Measurements from ENCODE around the gene IRF4. TPM values are rescaled to one million over a fixed set of nuclear protein-coding genes. Genes with fewer than 3 reads are reported as not detected.

The IRF4 gene
- total RNA-seq, 2 experiments from 2014 or later, result 409 to 439 TPM

GRCh38 chr6:408599-409102 is 17.1 kb downstream of the IRF4 start:
- ATAC-seq (no peak), DNase-seq (no peak)
- no peaks in the 10 kb centered on the region for H3K9me3 Mint-ChIP-seq
- H3K4me1 Mint-ChIP-seq (ENCODE audit: low read depth), result peaks cover 64% of the 10 kb centered on the region
- TF ChIP-seq CTCF (IDR thresholded peaks at IDR 0.05), result peak; percentile 41
- ChIA-PET CTCF (interaction anchor here (0.7 to 2.0 kb wide), 8 partner anchors 11 to 149 kb away, joined by 3 to 6 read pairs (median 4); no protein-coding TSS in a partner anchor), POLR2A (interaction anchor here (1.8 to 34.4 kb wide), 5 partner anchors 7 to 230 kb away, joined by 5 to 888 read pairs (median 853); partner anchors contain the start of gene IRF4)
- peak overlapping the region; percentile 77 for H3K27ac Mint-ChIP-seq
- no peak overlapping the region for H3K4me3 Mint-ChIP-seq
- intact Hi-C loops (cut with micrococcal nuclease), result no loop called here
- H3K27me3 Mint-ChIP-seq, result no peaks in the 10 kb centered on the region
- peaks cover 83% of the 10 kb centered on the region for H3K36me3 Mint-ChIP-seq (ENCODE audit: low read depth)

- H3K27ac Mint-ChIP-seq, result peak overlapping the region; percentile 68
- ChIA-PET POLR2A (interaction anchor here (1.8 to 34.4 kb wide), 5 partner anchors 6 to 231 kb away, joined by 5 to 888 read pairs (median 853); partner anchors contain the start of gene IRF4), CTCF (interaction anchor here (0.8 to 2.0 kb wide), 7 partner anchors 12 to 142 kb away, joined by 3 to 6 read pairs (median 4); no protein-coding TSS in a partner anchor)
- ATAC-seq, result no peak
- H3K4me1 Mint-ChIP-seq (ENCODE audit: low read depth), result peaks cover 59% of the 10 kb centered on the region
- H3K9me3 Mint-ChIP-seq, result peaks cover 5% of the 10 kb centered on the region
- no peak for DNase-seq
- no peak for TF ChIP-seq CTCF (IDR thresholded peaks at IDR 0.05)
- peaks cover 78% of the 10 kb centered on the region for H3K36me3 Mint-ChIP-seq (ENCODE audit: low read depth)
- H3K4me3 Mint-ChIP-seq, result no peak overlapping the region
- intact Hi-C loops (cut with micrococcal nuclease), result no loop called here
- H3K27me3 Mint-ChIP-seq, result no peaks in the 10 kb centered on the region
Observed at GRCh38 chr6:409370-409972, 17.9 kb downstream of the IRF4 start.

GRCh38 chr6:410555-411395 is 19.2 kb downstream of the IRF4 start:
- no peak for DNase-seq
- H3K27ac Mint-ChIP-seq, result peak overlapping the region; percentile 68
- no peak for TF ChIP-seq CTCF (IDR thresholded peaks at IDR 0.05)
- ChIA-PET CTCF (interaction anchor here (1.2 to 1.9 kb wide), 3 partner anchors 11 to 140 kb away, joined by 5 to 6 read pairs (median 5); no protein-coding TSS in a partner anchor), POLR2A (interaction anchor here (0.9 to 34.4 kb wide), 10 partner anchors 5 to 221 kb away, joined by 3 to 888 read pairs (median 12); partner anchors contain the start of gene IRF4)
- peaks cover 17% of the 10 kb centered on the region for H3K9me3 Mint-ChIP-seq
- no peaks in the 10 kb centered on the region for H3K27me3 Mint-ChIP-seq
- no peak for ATAC-seq
- H3K4me1 Mint-ChIP-seq (ENCODE audit: low read depth), result peaks cover 51% of the 10 kb centered on the region
- no peak overlapping the region for H3K4me3 Mint-ChIP-seq
- H3K36me3 Mint-ChIP-seq (ENCODE audit: low read depth), result peaks cover 78% of the 10 kb centered on the region
- intact Hi-C loops (cut with micrococcal nuclease), result no loop called here

GRCh38 chr6:411402-412145 is 20.0 kb downstream of the IRF4 start:
- peaks cover 24% of the 10 kb centered on the region for H3K9me3 Mint-ChIP-seq
- POLR2A ChIA-PET, result interaction anchor here (0.9 to 34.4 kb wide), 13 partner anchors 4 to 222 kb away, joined by 3 to 888 read pairs (median 6); partner anchors contain the start of gene IRF4
- peaks cover 79% of the 10 kb centered on the region for H3K36me3 Mint-ChIP-seq (ENCODE audit: low read depth)
- CTCF ChIA-PET, result interaction anchor here (1.2 to 2.0 kb wide), 5 partner anchors 8 to 139 kb away, joined by 5 to 9 read pairs (median 5); no protein-coding TSS in a partner anchor
- intact Hi-C loops (cut with micrococcal nuclease), result no loop called here
- no peak for TF ChIP-seq CTCF (IDR thresholded peaks at IDR 0.05)
- no peaks in the 10 kb centered on the region for H3K27me3 Mint-ChIP-seq
- H3K4me3 Mint-ChIP-seq, result no peak overlapping the region
- peaks cover 48% of the 10 kb centered on the region for H3K4me1 Mint-ChIP-seq (ENCODE audit: low read depth)
- peak overlapping the region; percentile 34 for H3K27ac Mint-ChIP-seq
- DNase-seq (no peak), ATAC-seq (peak; percentile 14)
